HL-60/S4 (cell line): ENCODE data around the gene ANKRD33.

Experiments
- in situ Hi-C: fragments of 300-500 bp; cut with MboI; formaldehyde crosslinking; loops from 2 replicates; pipeline ENCODE4 v1.14.3; 2022; ENCODE audit warnings: low sequenced_read_pairs

The ANKRD33 gene

GRCh38 chr12:51855586-51856428 lies 32.1 kb upstream of the ANKRD33 start:
- in situ Hi-C loops = no loop called here

GRCh38 chr12:51860986-51861385 lies 26.9 kb upstream of the ANKRD33 start:
- in situ Hi-C loops = no loop called here

DNA sequence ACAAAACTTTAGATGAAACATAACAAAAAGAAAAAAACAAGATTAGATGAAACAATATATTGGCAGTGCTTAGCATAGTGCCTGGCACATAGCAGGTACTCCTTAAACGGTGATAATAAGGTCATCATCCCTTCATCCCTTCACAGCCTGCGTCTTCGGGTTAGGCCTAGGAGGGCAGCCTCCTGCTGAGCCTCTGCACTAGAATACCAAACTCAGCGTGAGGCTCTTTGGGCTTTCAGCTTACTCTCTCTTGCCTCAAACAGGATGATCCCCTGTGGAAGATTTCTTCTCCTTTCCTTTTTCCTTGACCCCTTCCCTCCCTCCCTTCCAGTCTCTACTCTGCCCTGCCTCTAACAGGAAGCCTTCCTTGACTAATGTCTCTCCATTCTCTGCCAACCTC lies 25.0 kb upstream of the ANKRD33 start:
- in situ Hi-C loops = no loop called here

DNA sequence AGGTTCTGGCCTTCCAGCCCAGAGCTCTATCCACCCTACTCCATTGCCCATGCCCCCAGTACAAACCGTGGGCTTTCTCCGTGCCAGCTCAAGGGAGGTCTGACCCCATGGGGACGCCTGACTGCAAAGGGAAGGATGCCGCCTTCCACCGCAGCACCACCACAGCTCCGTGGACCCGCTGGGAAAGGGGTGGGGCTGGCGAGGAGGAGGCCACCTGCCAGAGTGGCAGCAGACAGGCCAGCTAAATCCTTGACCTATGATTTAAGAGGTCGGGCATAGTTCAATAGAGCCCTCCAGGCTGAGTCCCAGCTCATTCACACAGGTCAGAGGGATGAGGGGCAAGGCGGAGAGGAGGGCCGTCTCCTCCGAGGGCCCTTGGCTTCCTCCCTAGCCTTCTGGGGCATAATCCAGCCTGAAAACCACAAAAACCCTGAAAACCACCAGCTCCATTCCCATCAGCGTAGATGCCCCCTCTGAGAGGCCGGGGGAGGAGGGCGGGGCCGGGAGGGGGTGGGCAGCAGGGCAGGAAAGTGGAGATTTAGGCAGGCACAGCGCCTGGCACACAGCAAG lies 24.5 kb upstream of the ANKRD33 start:
- in situ Hi-C loops = no loop called here

GRCh38 chr12:51863933-51864832 lies 23.7 kb upstream of the ANKRD33 start:
- in situ Hi-C loops = no loop called here

- in situ Hi-C loops = no loop called here
These were observed 22.9 kb upstream of the ANKRD33 start for GRCh38 chr12:51864833-51865670.

- in situ Hi-C loops = no loop called here
These were observed 22.1 kb upstream of the ANKRD33 start for GRCh38 chr12:51865757-51866270.

GRCh38 chr12:51866324-51866723 lies 21.6 kb upstream of the ANKRD33 start:
- in situ Hi-C loops = no loop called here

GRCh38 chr12:51866762-51867161 lies 21.1 kb upstream of the ANKRD33 start:
- in situ Hi-C loops = no loop called here

DNA sequence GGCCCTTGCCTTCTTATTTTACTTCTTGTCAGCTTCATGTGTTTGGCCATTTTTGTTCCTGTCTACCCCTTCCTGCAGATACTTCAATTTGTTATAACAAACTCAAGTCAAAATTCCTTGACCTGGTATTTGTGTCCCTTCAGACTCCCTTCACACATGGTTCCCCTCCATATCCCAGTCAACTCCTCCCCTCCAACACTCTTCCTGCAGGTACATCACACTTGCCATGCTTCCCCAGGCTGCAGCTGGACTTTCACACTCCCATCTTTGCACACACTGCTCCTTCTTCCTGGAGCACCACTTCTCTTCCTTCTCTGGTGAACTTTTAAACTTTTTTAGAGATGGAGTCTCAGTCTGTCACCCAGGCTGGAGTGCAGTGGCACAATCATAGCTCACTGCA lies 20.5 kb upstream of the ANKRD33 start:
- in situ Hi-C loops = no loop called here

- in situ Hi-C loops = no loop called here
These were observed 20.0 kb upstream of the ANKRD33 start for GRCh38 chr12:51867796-51868428.

DNA sequence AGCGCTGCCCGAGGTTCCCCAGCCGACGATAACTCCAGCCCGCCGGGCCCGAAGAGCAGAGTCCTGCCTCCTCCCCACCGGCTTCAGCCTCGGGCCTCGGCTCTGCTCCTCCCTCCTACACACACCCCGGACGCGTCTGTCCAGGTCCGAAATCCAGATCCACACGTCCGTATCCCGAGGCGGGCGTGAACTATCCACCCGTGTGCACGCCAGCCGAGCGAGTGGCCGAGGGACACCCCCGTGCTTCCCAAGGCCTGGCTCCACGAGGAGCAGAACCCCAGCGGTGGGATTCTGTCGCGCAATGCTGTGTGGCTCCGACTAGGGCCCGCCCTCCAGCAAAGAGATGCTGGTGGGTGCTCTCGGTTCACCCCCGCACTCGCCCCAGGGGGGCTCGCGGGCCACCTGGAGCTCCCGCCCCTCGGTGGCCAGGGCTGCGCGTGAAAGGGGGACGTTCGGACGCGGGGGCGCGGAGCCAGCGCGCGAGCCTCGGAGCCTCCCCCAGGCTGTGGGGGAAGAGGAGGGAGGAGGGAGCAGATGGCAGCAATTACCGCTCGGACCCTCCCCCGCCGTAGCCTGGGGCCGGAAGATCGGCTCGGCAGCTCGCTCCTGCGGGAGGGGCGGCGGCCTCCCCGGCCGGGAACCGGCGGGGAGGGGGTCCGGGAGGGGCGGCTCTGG lies 18.9 kb upstream of the ANKRD33 start:
- in situ Hi-C loops = no loop called here

GRCh38 chr12:51869496-51869865 lies 18.4 kb upstream of the ANKRD33 start:
- in situ Hi-C loops = no loop called here

GRCh38 chr12:51869931-51870330 lies 18.0 kb upstream of the ANKRD33 start:
- in situ Hi-C loops = no loop called here

GRCh38 chr12:51870504-51870903 lies 17.4 kb upstream of the ANKRD33 start:
- in situ Hi-C loops = no loop called here

GRCh38 chr12:51871126-51871525 lies 16.8 kb upstream of the ANKRD33 start:
- in situ Hi-C loops = no loop called here

DNA sequence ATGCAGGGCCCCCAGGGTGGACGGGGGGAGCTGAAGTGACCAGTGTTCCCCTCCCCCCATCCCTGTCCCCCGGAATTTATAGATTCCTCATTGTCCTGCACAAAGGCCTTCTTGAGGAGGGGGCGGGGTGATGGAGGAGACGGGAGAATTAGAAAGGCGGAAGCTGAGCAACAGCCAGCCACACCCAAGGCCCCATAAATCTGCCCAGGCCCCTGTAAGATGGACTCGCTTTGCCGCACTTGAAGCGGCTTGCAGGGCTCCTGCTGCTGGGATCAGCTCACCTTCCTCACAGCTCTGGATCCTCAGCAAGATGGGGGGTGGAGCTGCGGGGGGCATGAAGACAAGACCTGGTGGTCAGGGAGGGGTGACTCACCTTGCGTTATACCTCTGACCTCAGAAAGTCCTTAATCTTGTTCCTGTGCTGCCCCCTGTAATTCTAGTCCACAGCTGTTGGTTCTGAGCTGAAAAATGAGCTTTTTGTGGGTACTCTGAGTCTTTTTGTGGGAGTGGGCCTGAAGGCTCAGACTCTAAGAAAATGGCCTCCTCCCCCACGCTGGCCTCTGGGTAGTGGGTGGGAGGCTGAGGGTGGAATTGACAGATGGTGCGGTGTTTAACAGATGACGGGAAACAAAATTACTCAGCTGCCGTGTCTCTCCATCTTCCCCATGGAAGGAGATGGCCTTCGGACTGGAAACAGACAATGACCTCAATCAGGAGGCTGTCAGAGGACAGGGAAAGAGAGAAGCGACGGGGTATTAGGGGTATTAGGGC lies 15.8 kb upstream of the ANKRD33 start:
- in situ Hi-C loops = no loop called here

DNA sequence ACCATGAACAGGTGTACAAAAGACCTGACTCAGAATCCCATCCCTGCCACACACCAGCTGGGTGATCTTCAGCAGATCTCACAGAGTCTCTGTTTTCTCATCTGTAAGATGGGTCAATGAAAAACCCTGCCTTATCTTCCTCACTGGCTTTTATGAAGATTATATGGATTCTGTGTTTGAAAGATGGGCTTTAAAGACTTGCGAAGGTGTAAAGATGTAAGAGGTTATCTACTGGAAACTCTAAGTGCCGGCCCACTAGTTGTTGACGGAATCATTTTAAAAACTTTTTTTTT lies 15.3 kb upstream of the ANKRD33 start:
- in situ Hi-C loops = no loop called here
